ENCODE measurements around the gene CHPF2.

The CHPF2 gene

GRCh38 chr7:151247611-151248345, 15.5 kb downstream of the CHPF2 start:
- no peak for DNase-seq

DNA sequence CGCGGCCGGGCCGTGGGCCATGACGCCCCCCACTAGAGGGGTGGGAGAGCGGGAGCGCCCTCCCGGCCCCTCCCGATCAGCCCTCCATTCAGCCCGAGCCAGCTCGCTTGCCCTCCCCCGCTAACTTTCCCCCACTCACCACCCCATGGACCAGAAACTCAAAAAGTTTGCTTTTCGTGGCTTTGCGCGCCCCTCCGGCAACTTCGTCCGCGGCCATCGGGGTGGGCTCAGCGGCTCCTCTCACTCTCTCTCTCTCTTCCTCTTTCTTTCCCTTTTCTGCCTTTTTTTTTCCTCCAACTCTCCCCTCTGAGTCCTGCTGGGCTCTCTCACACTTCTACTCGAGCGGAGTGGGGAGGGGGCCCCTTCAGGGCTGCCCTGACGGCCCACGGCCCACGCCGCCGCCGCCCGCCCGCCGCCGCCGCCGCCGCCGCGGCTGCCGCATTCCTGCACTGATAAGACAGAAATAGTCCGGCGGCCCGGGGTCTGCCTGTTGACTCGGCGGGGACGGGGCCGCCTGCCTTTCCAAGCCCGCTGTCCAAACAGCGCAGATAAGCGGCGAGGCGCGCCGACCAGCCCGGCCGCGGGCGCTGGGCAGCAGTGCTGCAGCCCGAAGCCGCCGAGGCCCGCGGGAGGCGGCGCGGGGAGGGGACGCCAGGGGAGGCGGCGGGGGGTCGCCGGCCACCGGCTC, 16.2 kb downstream of the CHPF2 start, which contains the start of gene SMARCD3:
SMARCD3 (minus strand) TSS at position 349 of the 688 bp plus-strand sequence; CDS start at position 217, 132 bp downstream.
- DNase-seq, result no peak

GRCh38 chr7:151249034-151249731, 16.9 kb downstream of the CHPF2 start:
- DNase-seq, result no peak

- no peak for DNase-seq
Observed at GRCh38 chr7:151249732-151250072, 17.4 kb downstream of the CHPF2 start.

DNA sequence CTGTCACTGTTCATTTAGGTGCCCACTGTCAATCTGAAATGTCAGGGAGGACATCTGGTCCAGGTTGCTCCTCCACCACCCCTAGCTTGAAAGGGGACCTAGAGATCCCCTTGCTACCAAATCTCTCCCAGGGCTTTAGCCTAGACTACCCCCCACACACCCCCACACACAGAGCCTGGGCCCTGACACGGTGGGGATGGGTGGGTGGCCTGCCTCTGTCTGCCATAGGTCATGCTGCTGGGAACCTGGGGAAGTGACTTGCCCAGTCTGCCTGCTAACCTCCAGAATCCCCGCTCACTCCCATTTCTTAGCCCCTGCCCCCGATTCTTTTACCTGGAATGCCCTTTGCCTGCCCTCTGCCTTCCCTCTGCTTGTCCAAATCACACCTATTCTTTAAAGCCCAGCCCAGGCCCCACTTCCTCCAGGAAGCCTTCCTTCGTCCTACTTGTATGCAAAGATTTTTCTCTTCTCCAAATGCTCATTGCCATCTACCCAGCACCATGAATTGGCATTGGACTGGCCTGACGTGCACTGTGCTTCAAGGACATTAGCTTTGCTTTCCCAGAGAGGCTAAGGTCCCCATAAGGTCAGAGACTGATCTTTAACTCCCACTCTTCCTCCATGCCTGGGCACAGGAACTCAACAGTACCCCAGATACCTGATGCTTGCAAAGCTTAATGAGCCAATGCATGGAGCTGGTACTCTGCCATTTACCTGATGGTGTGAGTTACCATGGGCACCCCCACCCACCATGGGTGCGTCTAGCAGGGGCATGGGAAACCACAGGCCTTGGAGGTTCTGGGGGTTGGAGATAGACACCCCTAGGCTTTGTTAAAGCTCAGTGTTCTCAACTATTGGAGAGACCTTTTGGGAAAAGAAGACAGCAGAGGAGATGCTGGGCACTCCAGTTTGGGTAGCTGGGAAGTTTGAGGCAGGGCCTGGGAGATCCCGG, 18.2 kb downstream of the CHPF2 start:
- DNase-seq, result no peak

DNA sequence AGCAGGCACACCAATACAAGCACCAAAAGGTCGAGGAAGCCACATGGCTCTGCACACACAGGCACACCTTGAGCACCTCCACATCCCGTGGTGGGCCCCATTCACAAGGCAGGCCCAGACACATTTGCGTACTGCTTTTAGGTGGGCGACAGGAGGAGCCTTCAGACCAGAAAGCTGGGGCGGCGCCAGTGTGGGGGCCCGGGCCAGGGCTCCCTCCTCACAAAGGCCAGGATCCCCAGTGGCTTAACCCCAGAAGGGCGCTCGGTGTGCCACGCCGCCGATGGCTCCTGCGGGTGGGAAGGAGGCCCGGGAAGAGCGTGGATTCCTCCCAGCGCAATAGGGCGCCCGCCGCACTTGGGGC, 19.0 kb downstream of the CHPF2 start:
- DNase-seq, result no peak

DNA sequence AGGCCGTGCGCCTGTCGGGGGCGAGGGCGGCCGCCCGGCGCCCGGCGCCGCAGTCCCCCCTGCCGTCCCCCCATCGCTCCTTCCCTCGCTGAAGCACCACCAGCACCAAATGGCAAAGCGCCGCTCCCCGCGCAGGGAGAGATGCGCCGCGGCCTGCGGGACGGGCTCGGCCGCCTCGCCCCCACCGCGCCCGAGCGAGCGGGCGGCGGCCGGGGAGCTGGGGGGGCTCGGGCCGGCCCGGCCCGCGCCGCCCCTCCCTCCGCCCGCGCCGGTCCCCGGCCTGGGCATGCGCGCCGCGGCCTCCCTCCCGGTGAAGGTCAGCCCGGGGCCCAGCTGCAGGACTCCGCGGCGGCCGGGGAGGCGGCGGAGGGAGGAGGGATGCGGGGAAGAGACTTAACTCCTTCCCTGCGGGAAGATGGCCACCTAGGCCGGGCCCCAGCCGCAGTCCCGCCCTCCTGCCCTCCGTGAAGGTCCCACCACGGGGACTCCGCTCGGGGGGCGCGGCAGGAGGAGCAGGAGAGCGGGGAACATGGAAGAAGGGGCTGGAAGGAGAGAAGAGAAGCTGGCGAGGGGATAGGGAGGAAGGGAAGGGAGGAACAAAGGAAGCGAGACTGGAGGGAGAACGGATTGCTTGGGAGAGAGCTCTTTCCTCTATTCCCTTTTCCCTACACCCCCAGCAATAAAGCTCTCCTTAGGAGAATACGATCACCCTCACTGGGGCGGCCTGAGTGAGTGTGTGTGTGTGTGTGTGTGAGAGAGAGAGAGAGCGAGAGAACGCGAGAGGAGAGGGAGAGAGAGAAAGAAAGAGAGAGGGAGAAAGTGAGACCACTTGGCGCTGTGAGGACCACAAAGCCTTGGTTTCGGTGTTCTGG, 19.6 kb downstream of the CHPF2 start:
- DNase-seq, result no peak

GRCh38 chr7:151252561-151252835, 20.2 kb downstream of the CHPF2 start:
- DNase-seq, result no peak

- no peak for DNase-seq
Observed at GRCh38 chr7:151252961-151253711, 20.9 kb downstream of the CHPF2 start.

- DNase-seq, result no peak
Observed at GRCh38 chr7:151254316-151254715, 22.0 kb downstream of the CHPF2 start.

DNA sequence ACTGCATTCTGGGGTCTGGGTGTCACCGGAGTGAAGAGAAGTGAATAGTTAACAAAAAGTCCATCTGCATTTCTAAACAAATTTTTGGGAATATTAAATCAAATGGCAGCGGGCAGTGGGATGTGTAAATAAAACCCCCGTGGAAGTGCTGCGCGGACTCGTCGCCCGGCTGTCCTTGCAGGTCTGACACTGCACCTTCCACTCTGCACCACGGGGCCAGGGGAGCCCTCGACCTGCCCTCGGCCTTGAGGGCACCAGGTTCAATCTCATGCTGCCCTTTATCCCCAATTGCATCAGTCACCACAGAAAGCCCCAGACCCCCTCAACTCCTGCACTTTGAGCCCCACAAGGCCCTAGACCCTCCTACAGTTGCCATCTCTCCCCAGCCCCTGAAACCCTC, 22.6 kb downstream of the CHPF2 start:
- DNase-seq, result no peak

- no peak for DNase-seq
Observed at GRCh38 chr7:151255390-151255789, 23.1 kb downstream of the CHPF2 start.

DNA sequence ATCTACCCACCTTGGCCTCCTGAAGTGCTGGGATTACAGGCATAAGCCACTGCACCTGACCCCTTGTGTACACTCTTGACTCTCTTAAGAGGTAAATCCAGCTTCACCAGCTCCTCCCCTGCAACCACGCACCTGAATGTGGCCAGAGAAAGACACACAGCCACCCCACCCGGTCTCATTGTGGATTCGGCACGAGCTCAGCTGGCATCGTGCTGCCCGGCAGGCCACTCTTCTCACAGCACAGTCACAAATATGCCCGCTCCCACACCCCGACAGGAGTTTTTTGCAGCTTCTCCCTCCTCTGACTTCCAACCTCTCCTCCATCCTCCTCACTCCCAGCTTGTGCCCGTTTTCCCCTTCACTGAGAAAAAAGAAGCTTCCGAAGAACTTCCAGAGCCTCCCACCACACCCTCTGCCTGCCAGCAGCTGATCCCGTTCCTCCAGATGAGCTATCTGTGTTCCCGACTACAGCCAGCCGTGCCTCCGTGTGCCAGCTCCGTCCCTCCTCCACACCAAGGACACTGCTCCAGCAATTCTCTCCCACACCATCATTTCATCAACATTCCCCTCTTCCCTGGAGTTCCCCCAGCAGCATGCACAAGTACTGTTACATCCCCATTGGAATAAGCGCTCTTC, 24.2 kb downstream of the CHPF2 start:
- no peak for DNase-seq

DNA sequence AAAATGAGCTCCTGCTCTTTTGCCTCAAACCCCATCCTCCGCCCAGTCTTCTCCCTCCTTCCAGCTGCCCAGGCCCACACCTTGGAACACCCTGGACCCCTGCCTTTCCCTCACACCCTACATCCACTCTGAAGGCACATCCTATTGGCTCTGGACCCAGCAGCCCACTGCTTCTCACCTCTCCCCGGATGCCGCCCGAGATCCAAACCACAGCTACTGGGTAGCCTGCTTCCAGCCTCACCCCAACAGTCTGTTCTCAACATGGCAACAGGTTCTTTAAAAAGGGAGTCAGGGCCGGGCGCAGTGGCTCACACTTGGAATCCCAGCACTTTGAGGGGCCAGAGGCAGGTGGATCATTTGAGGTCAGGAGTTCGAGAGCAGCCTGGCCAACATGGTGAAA, 25.7 kb downstream of the CHPF2 start:
- no peak for DNase-seq

DNA sequence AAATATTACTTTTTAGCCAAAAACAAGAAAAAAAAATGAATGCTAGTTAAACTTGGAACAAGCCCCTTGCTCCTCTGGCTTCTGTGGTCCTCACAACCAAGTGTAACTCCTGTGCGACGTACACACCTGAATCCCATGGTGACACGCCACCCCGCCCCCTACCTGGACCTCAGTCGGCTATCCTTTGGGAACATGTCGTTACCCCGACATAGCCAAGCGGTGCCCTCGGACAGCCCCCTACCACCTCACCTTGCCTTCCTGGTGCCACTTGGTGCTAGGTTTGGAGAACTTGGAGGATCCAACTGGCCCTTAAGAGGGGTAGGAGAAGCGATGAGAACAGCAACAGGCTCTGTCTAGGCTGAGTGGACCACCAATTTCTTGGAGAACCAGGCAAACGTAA, 28.2 kb downstream of the CHPF2 start:
- no peak for DNase-seq

DNA sequence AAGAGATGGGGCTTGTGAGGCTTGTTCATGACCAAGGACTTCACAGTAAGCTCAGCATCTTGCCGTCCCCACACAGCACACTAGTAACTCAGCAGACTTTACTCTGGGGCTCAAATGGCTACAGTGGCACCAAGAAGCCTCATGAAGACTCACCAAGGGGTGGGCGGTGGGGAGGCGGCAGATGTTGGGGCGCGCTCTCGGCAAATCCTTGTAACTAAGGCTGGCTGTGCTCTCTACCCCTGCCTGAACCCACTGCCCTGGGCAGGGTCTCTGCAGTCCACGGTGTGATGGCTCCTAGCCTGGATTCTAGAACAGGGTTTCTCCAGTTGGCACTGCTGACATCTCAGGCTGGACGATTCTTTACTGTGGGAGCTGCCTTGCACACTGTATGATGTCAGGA, 28.6 kb downstream of the CHPF2 start:
- DNase-seq, result no peak

GRCh38 chr7:151261529-151261928, 29.2 kb downstream of the CHPF2 start:
- no peak for DNase-seq

DNA sequence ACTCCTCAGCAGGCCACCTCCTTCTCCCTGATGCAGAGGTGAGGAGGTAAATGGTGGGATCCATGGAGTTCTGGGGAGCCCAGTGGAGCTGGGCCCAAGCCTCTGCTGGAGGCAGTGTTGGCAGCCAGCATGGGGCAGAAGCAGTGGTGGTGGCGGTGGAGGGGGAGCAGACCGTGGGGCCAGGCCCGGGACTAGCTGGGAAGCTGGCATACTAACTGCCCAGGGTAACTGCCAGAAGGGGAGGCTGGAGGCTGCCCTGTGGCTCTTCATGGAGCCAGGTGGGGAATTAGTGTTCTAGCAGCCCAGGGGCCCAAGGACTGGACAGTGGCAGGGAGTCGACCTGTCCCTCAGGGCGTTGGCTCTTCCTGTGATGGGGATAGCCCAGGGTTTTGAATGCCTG, 32.3 kb downstream of the CHPF2 start:
- no peak for DNase-seq

GRCh38 chr7:151265351-151265931, 33.2 kb downstream of the CHPF2 start:
- no peak for DNase-seq

DNA sequence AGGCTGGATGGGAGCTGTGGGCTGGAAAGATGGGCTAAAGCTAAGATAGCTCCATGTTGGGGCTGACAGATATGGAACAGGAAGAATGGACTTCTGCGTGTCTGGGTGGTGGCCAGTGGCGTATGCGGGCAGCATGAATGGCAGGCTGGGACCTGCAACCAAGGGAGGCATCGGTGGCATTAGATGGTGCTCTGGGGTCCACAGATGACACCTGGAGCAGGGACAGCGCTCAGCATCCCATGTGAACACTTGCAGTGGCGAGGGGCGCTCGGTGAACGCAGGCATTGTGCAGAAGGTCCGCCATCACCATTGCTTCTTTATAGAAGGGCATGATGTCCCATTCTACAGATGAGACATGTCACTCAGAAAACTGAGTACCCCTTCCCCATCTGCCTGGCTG, 37.2 kb downstream of the CHPF2 start:
- no peak for DNase-seq
